Neural progenitor cell (in vitro differentiated cells): Measurements from ENCODE around the gene MTFR1L. TPM values are rescaled to one million over a fixed set of nuclear protein-coding genes. Genes with fewer than 3 reads are reported as not detected.

Experiments
- DNase-seq: peaks from one replicate; pipeline ENCODE4 v3.0.0-alpha.2; 2016; ENCODE audit warnings: low spot score
- H2AFZ ChIP-seq: fragments of 200-600 bp; sonication (generic); replicated peaks from 2 replicates; pipeline ENCODE4 v1.6.1; 2016; ENCODE audit warnings: antibody characterized with exemption
- H3F3A ChIP-seq: fragments of 200-600 bp; sonication (generic); 2 replicates; pipeline ENCODE4 v1.6.1; 2016; ENCODE audit warnings: antibody characterized with exemption, low read depth
- H3K27ac ChIP-seq: fragments of 200-600 bp; sonication (generic); 2 replicates; pipeline ENCODE4 v1.5.1; 2016; ENCODE audit warnings: mild to moderate bottlenecking
- H3K27me3 ChIP-seq: fragments of 200-600 bp; sonication (generic); 2 replicates; pipeline ENCODE4 v1.6.1; 2016; ENCODE audit warnings: mild to moderate bottlenecking, moderate library complexity
- H3K36me3 ChIP-seq: fragments of 200-600 bp; sonication (generic); 2 replicates; pipeline ENCODE4 v1.5.1; 2016
- H3K4me1 ChIP-seq: fragments of 200-600 bp; sonication (generic); 2 replicates; pipeline ENCODE4 v1.6.1; 2016; ENCODE audit warnings: mixed run types
- H3K4me2 ChIP-seq: fragments of 200-600 bp; sonication (generic); 2 replicates; pipeline ENCODE4 v1.6.1; 2016
- H3K4me3 ChIP-seq: fragments of 200-600 bp; sonication (generic); 2 replicates; pipeline ENCODE4 v1.5.1; 2016
- H3K79me2 ChIP-seq: fragments of 200-600 bp; sonication (generic); 2 replicates; pipeline ENCODE4 v1.6.1; 2016; ENCODE audit warnings: low read depth
- H3K9ac ChIP-seq: fragments of 200-600 bp; sonication (generic); 2 replicates; pipeline ENCODE4 v1.6.1; 2016
- H3K9me3 ChIP-seq: fragments of 200-600 bp; sonication (generic); 2 replicates; pipeline ENCODE4 v1.5.1; 2016; ENCODE audit warnings: low read depth
- H4K20me1 ChIP-seq: fragments of 200-600 bp; sonication (generic); 2 replicates; pipeline ENCODE4 v1.6.1; 2016; ENCODE audit warnings: low read depth
- H3K27ac Mint-ChIP-seq: 3 replicates; pipeline ENCODE4 v1.8.0; 2021; ENCODE audit warnings: mixed read lengths
- H3K27me3 Mint-ChIP-seq: 2 replicates; pipeline ENCODE4 v1.8.0; 2022; ENCODE audit warnings: low read depth, mild to moderate bottlenecking, inconsistent platforms, moderate library complexity, mixed read lengths; ENCODE audit not compliant: insufficient read depth
- H3K36me3 Mint-ChIP-seq: 3 replicates; pipeline ENCODE4 v1.8.0; 2021; ENCODE audit warnings: mixed read lengths
- H3K4me1 Mint-ChIP-seq: 3 replicates; pipeline ENCODE4 v1.8.0; 2021; ENCODE audit warnings: mixed read lengths
- H3K4me3 Mint-ChIP-seq: 3 replicates; pipeline ENCODE4 v1.8.0; 2021; ENCODE audit warnings: mild to moderate bottlenecking, moderate library complexity, mixed read lengths
- H3K9me3 Mint-ChIP-seq: 3 replicates; pipeline ENCODE4 v1.8.0; 2020; ENCODE audit warnings: mixed read lengths
- EZH2 ChIP-seq: fragments of 200-600 bp; sonication (generic); IDR thresholded peaks from 2 replicates; pipeline ENCODE4 v1.6.1; 2017; ENCODE audit warnings: antibody characterized with exemption, mild to moderate bottlenecking, moderate library complexity
- EZH2phosphoT487 ChIP-seq: fragments of 200-600 bp; sonication (generic); IDR thresholded peaks from 2 replicates; pipeline ENCODE4 v1.6.1; 2017; ENCODE audit warnings: antibody characterized with exemption
- total RNA-seq: library from RNA; depleted of rRNA; stranded (reverse); fragments of >200 nt; gene quantifications from 2 replicates; pipeline ENCODE4 v1.2.3, GENCODE V29; 2015; ENCODE audit warnings: low replicate concordance
- TF ChIP-seq, protein P1 (sequence below): fragments of 200-600 bp; sonication (generic); IDR thresholded peaks from 2 replicates; pipeline ENCODE4 v1.5.1; 2017; ENCODE audit warnings: antibody characterized with exemption, mild to moderate bottlenecking

MTFR1L gene
- total RNA-seq, 1 donor from 2014 or later = 20.7 TPM

DNA sequence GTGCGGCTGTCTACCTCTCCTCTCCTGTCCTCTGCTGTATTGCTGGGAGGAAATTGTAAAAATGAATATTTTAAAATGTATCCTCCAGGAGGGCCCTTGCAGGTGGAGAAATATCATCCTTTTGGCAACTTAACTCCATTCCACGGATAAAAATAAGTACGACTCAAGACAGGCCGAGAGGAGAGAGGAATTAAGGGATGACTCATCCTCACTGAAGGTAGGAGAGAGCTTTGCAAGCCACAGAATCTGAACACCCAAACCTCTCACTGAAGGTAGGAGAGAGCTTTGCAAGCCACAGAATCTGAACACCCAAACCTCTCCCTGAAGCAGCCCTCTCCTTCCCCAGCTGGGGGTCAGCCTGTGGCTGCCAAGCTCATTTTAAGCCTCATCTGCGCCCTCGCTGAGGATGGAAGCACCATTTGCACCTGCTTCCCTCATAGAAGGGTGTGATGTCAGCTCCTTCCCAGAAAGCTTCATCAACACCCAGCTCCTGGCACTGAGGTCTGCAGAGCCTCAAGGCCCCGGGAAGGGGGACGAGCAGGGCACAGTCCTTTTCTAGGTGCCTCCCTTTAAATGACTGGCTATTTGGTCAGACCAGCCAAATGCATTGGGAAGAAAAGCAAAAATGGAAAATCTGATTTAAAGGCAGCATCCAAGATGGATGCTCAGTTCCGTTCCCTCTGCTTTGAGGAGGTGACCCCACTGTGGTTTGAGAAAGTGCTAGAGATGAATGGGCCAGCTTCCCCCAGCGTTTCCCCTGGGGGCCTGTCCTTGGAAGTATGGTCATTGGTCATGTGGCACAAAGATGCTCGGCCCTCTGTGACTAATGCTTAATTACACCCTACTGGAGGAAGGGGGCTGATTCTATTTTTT is 32.6 kb upstream of the MTFR1L start:
- no peak for DNase-seq
- no peak overlapping the region for H3K4me3 Mint-ChIP-seq
- H3K4me2 ChIP-seq = no peak overlapping the region

DNA sequence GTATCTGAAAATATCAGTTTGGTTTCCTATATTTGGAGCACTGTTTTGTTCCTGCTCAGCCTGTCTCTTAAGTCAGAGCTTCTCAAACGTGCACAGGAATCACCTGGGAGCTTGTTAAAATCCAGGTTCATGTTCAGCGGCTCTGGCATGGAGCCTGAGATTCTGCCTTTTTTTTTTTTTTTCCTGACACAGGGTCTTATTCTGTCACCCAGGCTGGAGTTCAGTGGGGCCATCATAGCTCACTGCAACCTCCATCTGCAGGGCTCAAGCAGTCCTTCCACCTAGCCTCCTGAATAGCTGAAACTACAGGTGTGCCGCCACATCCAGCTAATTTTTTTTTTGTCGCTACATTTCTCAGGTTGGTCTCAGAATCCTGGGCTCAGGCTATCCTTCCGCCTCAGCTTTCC is 32.0 kb upstream of the MTFR1L start:
- H3K27me3 ChIP-seq = no peaks in the 10 kb centered on the region
- H3K9me3 ChIP-seq = no peaks in the 10 kb centered on the region
- peaks cover 64% of the 10 kb centered on the region for H3K4me1 Mint-ChIP-seq
- no peak for DNase-seq
- H4K20me1 ChIP-seq = no peaks in the 10 kb centered on the region
- H3K9me3 Mint-ChIP-seq = no peaks in the 10 kb centered on the region
- H3K27ac Mint-ChIP-seq = no peak overlapping the region
- no peak overlapping the region for H2AFZ ChIP-seq
- no peaks in the 10 kb centered on the region for H3K79me2 ChIP-seq
- TF ChIP-seq EZH2phosphoT487 = no peak
- no peak for TF ChIP-seq EZH2
- TF ChIP-seq, protein P1, sequence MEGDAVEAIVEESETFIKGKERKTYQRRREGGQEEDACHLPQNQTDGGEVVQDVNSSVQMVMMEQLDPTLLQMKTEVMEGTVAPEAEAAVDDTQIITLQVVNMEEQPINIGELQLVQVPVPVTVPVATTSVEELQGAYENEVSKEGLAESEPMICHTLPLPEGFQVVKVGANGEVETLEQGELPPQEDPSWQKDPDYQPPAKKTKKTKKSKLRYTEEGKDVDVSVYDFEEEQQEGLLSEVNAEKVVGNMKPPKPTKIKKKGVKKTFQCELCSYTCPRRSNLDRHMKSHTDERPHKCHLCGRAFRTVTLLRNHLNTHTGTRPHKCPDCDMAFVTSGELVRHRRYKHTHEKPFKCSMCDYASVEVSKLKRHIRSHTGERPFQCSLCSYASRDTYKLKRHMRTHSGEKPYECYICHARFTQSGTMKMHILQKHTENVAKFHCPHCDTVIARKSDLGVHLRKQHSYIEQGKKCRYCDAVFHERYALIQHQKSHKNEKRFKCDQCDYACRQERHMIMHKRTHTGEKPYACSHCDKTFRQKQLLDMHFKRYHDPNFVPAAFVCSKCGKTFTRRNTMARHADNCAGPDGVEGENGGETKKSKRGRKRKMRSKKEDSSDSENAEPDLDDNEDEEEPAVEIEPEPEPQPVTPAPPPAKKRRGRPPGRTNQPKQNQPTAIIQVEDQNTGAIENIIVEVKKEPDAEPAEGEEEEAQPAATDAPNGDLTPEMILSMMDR = no peak
- H3K4me2 ChIP-seq = no peak overlapping the region
- H3K4me3 Mint-ChIP-seq = no peak overlapping the region
- no peak overlapping the region for H3K4me3 ChIP-seq
- no peaks in the 10 kb centered on the region for H3K4me1 ChIP-seq
- no peak overlapping the region for H3K9ac ChIP-seq
- no peaks in the 10 kb centered on the region for H3F3A ChIP-seq
- no peak overlapping the region for H3K27ac ChIP-seq
- no peaks in the 10 kb centered on the region for H3K36me3 ChIP-seq
- H3K27me3 Mint-ChIP-seq = peaks cover 13% of the 10 kb centered on the region
- no peaks in the 10 kb centered on the region for H3K36me3 Mint-ChIP-seq

More for the DNA sequence above, 32.6 kb upstream of the MTFR1L start:
- no peaks in the 10 kb centered on the region for H3F3A ChIP-seq
- H3K36me3 Mint-ChIP-seq = no peaks in the 10 kb centered on the region
- peak overlapping the region; percentile 2 for H3K27ac Mint-ChIP-seq
- TF ChIP-seq EZH2phosphoT487 = no peak
- no peak for TF ChIP-seq EZH2
- TF ChIP-seq, protein P1 = no peak
- H3K9ac ChIP-seq = no peak overlapping the region
- peaks cover 12% of the 10 kb centered on the region for H3K27me3 Mint-ChIP-seq
- no peaks in the 10 kb centered on the region for H3K36me3 ChIP-seq
- no peaks in the 10 kb centered on the region for H3K9me3 Mint-ChIP-seq
- peaks cover 65% of the 10 kb centered on the region for H3K4me1 Mint-ChIP-seq
- H3K27me3 ChIP-seq = no peaks in the 10 kb centered on the region
- no peaks in the 10 kb centered on the region for H3K9me3 ChIP-seq
- H3K4me1 ChIP-seq = no peaks in the 10 kb centered on the region
- no peak overlapping the region for H3K27ac ChIP-seq
- no peaks in the 10 kb centered on the region for H3K79me2 ChIP-seq
- no peak overlapping the region for H2AFZ ChIP-seq
- no peak overlapping the region for H3K4me3 ChIP-seq
- no peaks in the 10 kb centered on the region for H4K20me1 ChIP-seq

DNA sequence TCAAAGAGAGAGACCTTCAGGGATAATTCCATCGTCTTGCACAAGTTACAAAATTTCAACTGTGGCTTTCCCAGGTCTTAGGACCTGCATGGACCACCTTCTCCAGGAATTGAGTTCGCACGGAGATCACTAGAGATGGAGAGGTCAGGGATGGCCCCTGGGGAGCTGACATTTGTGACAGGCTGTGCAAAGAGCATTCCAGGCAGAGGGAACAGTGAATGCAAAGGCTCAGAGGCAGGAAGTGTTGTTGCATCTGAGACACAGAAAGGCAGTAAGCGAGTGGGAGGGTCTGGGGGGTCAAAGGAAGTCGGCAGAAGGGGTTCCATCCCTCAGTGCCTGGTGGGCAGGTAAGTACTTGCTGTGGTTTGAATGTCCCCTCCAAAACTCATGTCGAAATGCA is 29.3 kb upstream of the MTFR1L start:
- no peak for DNase-seq
- no peak overlapping the region for H3K4me2 ChIP-seq
- no peaks in the 10 kb centered on the region for H3K4me1 ChIP-seq
- H3K27me3 ChIP-seq = no peaks in the 10 kb centered on the region
- H3K4me3 ChIP-seq = no peak overlapping the region
- Mint-ChIP-seq H3K4me1 (peaks cover 46% of the 10 kb centered on the region), H3K27me3 (peaks cover 5% of the 10 kb centered on the region), H3K9me3 (no peaks in the 10 kb centered on the region), H3K27ac (peak overlapping the region; percentile 57), H3K36me3 (no peaks in the 10 kb centered on the region), H3K4me3 (no peak overlapping the region)
- no peaks in the 10 kb centered on the region for H4K20me1 ChIP-seq
- TF ChIP-seq EZH2phosphoT487 = no peak
- TF ChIP-seq, protein P1 = no peak
- no peaks in the 10 kb centered on the region for H3K36me3 ChIP-seq
- H3K27ac ChIP-seq = no peak overlapping the region
- H3F3A ChIP-seq = no peaks in the 10 kb centered on the region
- H2AFZ ChIP-seq = no peak overlapping the region
- H3K9me3 ChIP-seq = no peaks in the 10 kb centered on the region
- H3K79me2 ChIP-seq = no peaks in the 10 kb centered on the region
- no peak overlapping the region for H3K9ac ChIP-seq
